ENCODE data around the gene HOXA4. TPM values are rescaled to one million over a fixed set of nuclear protein-coding genes. Genes with fewer than 3 reads are reported as not detected.

HOXA4 gene
- total RNA-seq, 3 donors from 2014 or later = 0.80 to 2.8 (median 2.0) TPM

GRCh38 chr7:27141923-27142579 is 11.5 kb upstream of the HOXA4 start:
- Histone ChIP-seq H3K27ac (peak overlapping the region; percentile 95 to 96), H3K36me3 (no peaks in the 10 kb centered on the region), H3K4me1 (peaks cover 0 to 4% of the 10 kb centered on the region in 2 donors), H3K9me3 (no peaks in the 10 kb centered on the region), H3K4me3 (peak overlapping the region; percentile 57 to 80 (median 75)), H3K27me3 (peaks cover 0 to 12% of the 10 kb centered on the region in 2 donors)
- peak in 1 of 2 donors; percentile 20 for DNase-seq (ENCODE audit: low spot score in 2 of 2)
- intact Hi-C loops (cut with DNase I; ENCODE audit: low total_unique reads) = loop anchor here (5.0 kb wide), 2 partner anchors 45 to 285 kb away; partner anchors contain the start of gene HOXA1
- TF ChIP-seq POLR2AphosphoS5 (IDR thresholded peaks at IDR 0.05) (no peak), CTCF (IDR thresholded peaks at IDR 0.05) (no peak), POLR2A (IDR thresholded peaks at IDR 0.05) (no peak)

GRCh38 chr7:27141137-27141922 is 10.8 kb upstream of the HOXA4 start:
- no peak for TF ChIP-seq POLR2A (IDR thresholded peaks at IDR 0.05)
- TF ChIP-seq CTCF (IDR thresholded peaks at IDR 0.05) = no peak
- no peak for TF ChIP-seq POLR2AphosphoS5 (IDR thresholded peaks at IDR 0.05)
- Histone ChIP-seq H3K4me1 (peaks cover 0 to 4% of the 10 kb centered on the region in 2 donors), H3K36me3 (no peaks in the 10 kb centered on the region), H3K27ac (peak overlapping the region; percentile 95 to 96), H3K9me3 (no peaks in the 10 kb centered on the region), H3K27me3 (peaks cover 0 to 6% of the 10 kb centered on the region in 2 donors), H3K4me3 (peak overlapping the region; percentile 57 to 80 (median 75))
- intact Hi-C loops (cut with DNase I; ENCODE audit: low total_unique reads) = loop anchor here (5.0 kb wide), 2 partner anchors 44 to 284 kb away; partner anchors contain the start of gene HOXA1
- peak in 1 of 2 donors; percentile 15 for DNase-seq (ENCODE audit: low spot score in 2 of 2)

- intact Hi-C loops (cut with DNase I; ENCODE audit: low total_unique reads) = loop anchor here (5.0 kb wide), 2 partner anchors 43 to 283 kb away; partner anchors contain the start of gene HOXA1
- no peaks in the 10 kb centered on the region for H3K9me3 ChIP-seq
- peak overlapping the region; percentile 95 to 96 for H3K27ac ChIP-seq
- TF ChIP-seq POLR2AphosphoS5 (IDR thresholded peaks at IDR 0.05) = no peak
- TF ChIP-seq CTCF (IDR thresholded peaks at IDR 0.05) = no peak
- TF ChIP-seq POLR2A (IDR thresholded peaks at IDR 0.05) = no peak
- H3K4me3 ChIP-seq = peak overlapping the region; percentile 23 to 80 (median 75)
- peaks cover 0 to 6% of the 10 kb centered on the region in 2 donors for H3K27me3 ChIP-seq
- H3K36me3 ChIP-seq = no peaks in the 10 kb centered on the region
- peaks cover 4 to 6% of the 10 kb centered on the region in 2 donors for H3K4me1 ChIP-seq
- DNase-seq (ENCODE audit: low spot score in 2 of 2) = peak in 1 of 2 donors; percentile 10
Observed at GRCh38 chr7:27140126-27140857, 9.7 kb upstream of the HOXA4 start.

- Histone ChIP-seq H3K4me1 (peaks cover 4 to 6% of the 10 kb centered on the region in 2 donors), H3K27me3 (peaks cover 0 to 6% of the 10 kb centered on the region in 2 donors), H3K27ac (peak overlapping the region; percentile 95 to 96), H3K4me3 (peak overlapping the region; percentile 23 to 80 (median 75)), H3K36me3 (no peaks in the 10 kb centered on the region), H3K9me3 (no peaks in the 10 kb centered on the region)
- intact Hi-C loops (cut with DNase I; ENCODE audit: low total_unique reads) = loop anchor here (5.0 kb wide), 2 partner anchors 42 to 282 kb away; partner anchors contain the start of gene HOXA1
- TF ChIP-seq POLR2A (IDR thresholded peaks at IDR 0.05) (no peak), POLR2AphosphoS5 (IDR thresholded peaks at IDR 0.05) (no peak), CTCF (IDR thresholded peaks at IDR 0.05) (no peak)
- DNase-seq (ENCODE audit: low spot score in 2 of 2) = peak in 1 of 2 donors; percentile 19
Observed at GRCh38 chr7:27139334-27140125, 9.0 kb upstream of the HOXA4 start.
